K562 (cell line): Measurements from ENCODE around the gene TIMM50. TPM values are rescaled to one million over a fixed set of nuclear protein-coding genes. Genes with fewer than 3 reads are reported as not detected.
A peak's percentile ranks its signal among the peaks of the same experiment; 100 is the strongest.

Experiments
- ATAC-seq: fragments of 200-7000 bp; cut with Tn5 transposase; 3 replicates; pipeline ENCODE4 v1.9.1; 2020; ENCODE audit warnings: moderate library complexity
- BruUV-seq: library from RNA; stranded (reverse); fragments of 400-500 nt; replicated peaks from 2 replicates; lab custom pipeline; 2021; lab: Mats Ljungman, UMichigan
- CTCF ChIA-PET: fragments of 300-600 bp; formaldehyde crosslinking; extraction: SDS; loops from one replicate; lab custom pipeline; 2021; ENCODE audit warnings: low intra/inter-chr PET ratio; lab: Yijun Ruan, JAX
- POLR2A ChIA-PET: fragments of 300-600, 350-650 bp; sonication (Branson Sonifier 250); formaldehyde crosslinking; extraction: SDS; loops from one replicate; lab custom pipeline; 2021; ENCODE audit warnings: antibody characterized with exemption, inconsistent platforms; lab: Yijun Ruan, JAX
- DNase-seq, 4 experiments: peaks; one replicate each; pipeline versions ENCODE4 v3.0.0 to v3.0.0-alpha.2; 2011 to 2018; ENCODE audit warnings: low spot score in 3 of 4, mixed read lengths in 3 of 4; ENCODE audit errors: extremely low read depth in 1 of 4
- FAIRE-seq: peaks from 2 replicates; lab custom pipeline; 2011; peaks lifted over from hg19 to GRCh38; lab: Jason Lieb, UNC
- H2AFZ ChIP-seq: 2 replicates; pipeline ENCODE4 v1.6.0; 2011; ENCODE audit warnings: low read depth, low read length, control low read depth, inconsistent platforms
- H3K27ac ChIP-seq: fragments of 200-600 bp; 3 replicates; pipeline ENCODE4 v1.8.0; 2011; ENCODE audit warnings: low read depth, mild to moderate bottlenecking, control low read depth, inconsistent platforms, low read length, moderate library complexity, mixed read lengths; ENCODE audit errors: extremely low read depth
- H3K27me3 ChIP-seq, 2 experiments: fragments of 300-600 bp in 1 of 2; 2 replicates in 1 of 2; 3 replicates in 1 of 2; pipeline versions ENCODE4 v1.6.0 to v1.8.0; 2011; ENCODE audit warnings: inconsistent platforms in 2 of 2, low read length in 2 of 2, mild to moderate bottlenecking in 1 of 2, mixed read lengths in 1 of 2, moderate library complexity in 1 of 2; ENCODE audit not compliant: control insufficient read depth in 2 of 2, insufficient read depth in 2 of 2
- H3K36me3 ChIP-seq: fragments of 300-600 bp; 3 replicates; pipeline ENCODE4 v1.8.0; 2011; ENCODE audit warnings: mild to moderate bottlenecking, low read length, inconsistent platforms; ENCODE audit not compliant: control insufficient read depth, insufficient read depth
- H3K4me1 ChIP-seq, 2 experiments: fragments of 200-600 bp in 1 of 2; replicated peaks in 1 of 2; 2 replicates in 1 of 2; 3 replicates in 1 of 2; pipeline versions ENCODE4 v1.5.1 to v1.8.0; 2011; ENCODE audit warnings: inconsistent platforms in 2 of 2, low read length in 2 of 2, mild to moderate bottlenecking in 1 of 2, mixed read lengths in 1 of 2, moderate library complexity in 1 of 2; ENCODE audit not compliant: control insufficient read depth in 2 of 2, insufficient read depth in 2 of 2
- H3K4me2 ChIP-seq: 2 replicates; pipeline ENCODE4 v1.6.1; 2011; ENCODE audit warnings: low read length, control low read depth, inconsistent platforms, mixed read lengths; ENCODE audit not compliant: insufficient read depth
- H3K4me3 ChIP-seq: fragments of 200-600 bp; sonication (generic), shearing (Covaris generic); 2 replicates; pipeline ENCODE4 v1.5.1; 2016; ENCODE audit warnings: control low read depth, inconsistent platforms
- H3K79me2 ChIP-seq: fragments of 200-600 bp; 3 replicates; pipeline ENCODE4 v1.8.0; 2011; ENCODE audit warnings: low read length, inconsistent platforms; ENCODE audit not compliant: control insufficient read depth, insufficient read depth
- H3K9ac ChIP-seq, 2 experiments: 2 replicates each; pipeline versions ENCODE4 v1.6.0 to v1.6.1; 2011; ENCODE audit warnings: low read depth in 2 of 2, low read length in 2 of 2, control low read depth in 1 of 2, inconsistent platforms in 1 of 2, mild to moderate bottlenecking in 1 of 2, mixed read lengths in 1 of 2; ENCODE audit not compliant: insufficient read depth in 1 of 2
- H3K9me1 ChIP-seq: one replicate; pipeline ENCODE4 v1.6.0; 2011; ENCODE audit warnings: inconsistent platforms, mild to moderate bottlenecking, low read length, moderate library complexity; ENCODE audit not compliant: control insufficient read depth, insufficient read depth
- H3K9me3 ChIP-seq: replicated peaks from 2 replicates; pipeline ENCODE4 v1.5.1; 2011; ENCODE audit warnings: low read depth, low read length, inconsistent platforms; ENCODE audit not compliant: control insufficient read depth, insufficient read depth
- H4K20me1 ChIP-seq: replicated peaks from 2 replicates; pipeline ENCODE4 v1.6.1; 2011; ENCODE audit warnings: low read length, inconsistent platforms, mixed read lengths; ENCODE audit not compliant: control insufficient read depth, insufficient read depth
- ADNP ChIP-seq: fragments of 200-800 bp; sonication (Bioruptor generic); IDR thresholded peaks from 2 replicates; pipeline ENCODE4 v1.6.1; 2016; ENCODE audit warnings: missing genetic modification characterization, missing compliant biosample characterization
- BRF1 ChIP-seq: IDR thresholded peaks from 3 replicates; pipeline ENCODE4 v1.6.1; 2011; ENCODE audit warnings: borderline replicate concordance, mild to moderate bottlenecking; ENCODE audit not compliant: insufficient read length; ENCODE audit errors: extremely low read depth
- CEBPG ChIP-seq, 3 experiments: fragments of 200-800 bp in 1 of 3; sonication (Bioruptor generic) in 1 of 3; sonication (generic) in 1 of 3; formaldehyde crosslinking in 1 of 3; IDR thresholded peaks in 2 of 3; conservative IDR thresholded peaks in 1 of 3; 2 replicates each; pipeline versions ENCODE4 v1.6.1 to v1.8.0; 2016 to 2022; ENCODE audit warnings: missing compliant biosample characterization in 2 of 3, missing genetic modification characterization in 2 of 3, mild to moderate bottlenecking in 1 of 3, missing genetic modification reagents in 1 of 3
- ELF1 ChIP-seq: fragments of 200-800 bp; sonication (Bioruptor generic); IDR thresholded peaks from 2 replicates; pipeline ENCODE4 v1.6.1; 2016; ENCODE audit warnings: missing genetic modification characterization, missing compliant biosample characterization
- FOXK2 ChIP-seq, 2 experiments: fragments of 450-650 bp; IDR thresholded peaks in 1 of 2; conservative IDR thresholded peaks in 1 of 2; 2 replicates each; pipeline ENCODE4 v1.6.1; 2016; ENCODE audit warnings: low read depth in 2 of 2, mild to moderate bottlenecking in 1 of 2
- HDGF ChIP-seq: fragments of 450-650 bp; IDR thresholded peaks from 2 replicates; pipeline ENCODE4 v1.6.1; 2016
- KDM1A ChIP-seq, 2 experiments: fragments of 450-650 bp; IDR thresholded peaks; 2 replicates each; pipeline ENCODE4 v1.6.1; 2016; ENCODE audit warnings: mild to moderate bottlenecking in 2 of 2
- KDM5B ChIP-seq: fragments of 200-600 bp; sonication (generic); IDR thresholded peaks from 2 replicates; pipeline ENCODE4 v1.6.1; 2012; ENCODE audit warnings: low read depth, mild to moderate bottlenecking, moderate library complexity, low read length, control low read depth, inconsistent platforms; ENCODE audit not compliant: insufficient replicate concordance
- NCOA1 ChIP-seq: fragments of 450-650 bp; IDR thresholded peaks from 2 replicates; pipeline ENCODE4 v1.6.1; 2016; ENCODE audit warnings: low read depth
- ZNF263 ChIP-seq: sonication (generic); formaldehyde crosslinking; IDR thresholded peaks from 2 replicates; pipeline ENCODE4 v1.8.0; 2022; ENCODE audit warnings: mild to moderate bottlenecking, missing genetic modification reagents, borderline replicate concordance
- ZNF324 ChIP-seq: fragments of 250-450 bp; sonication (Bioruptor Pico); IDR thresholded peaks from 2 replicates; pipeline ENCODE4 v1.4.0; 2020; ENCODE audit warnings: mild to moderate bottlenecking
- WGBS: fragments of 100-300 bp; shearing (Covaris generic); methylation state at CpG from one replicate; pipeline ENCODE4 v1.1.6; 2016; ENCODE audit warnings: low coverage, mixed read lengths; ENCODE audit not compliant: insufficient coverage; ENCODE audit errors: missing lambda C conversion rate; 5-methylcytosine and 5-hydroxymethylcytosine counted together
- in situ Hi-C: fragments of 300-500 bp; cut with MboI; formaldehyde crosslinking; loops from 4 replicates; pipeline ENCODE4 v1.15.0; 2018; ENCODE audit warnings: inconsistent platforms, mixed read lengths
- intact Hi-C: fragments of 100-400 bp; cut with micrococcal nuclease; formaldehyde crosslinking; loops from 2 replicates; pipeline ENCODE4 v1.14.2; 2022
- polyA plus RNA-seq, 8 experiments: library from polyadenylated mRNA; depleted of rRNA in 4 of 8; stranded (reverse) in 5 of 8; unstranded in 3 of 8; fragments of >200 nt; fragmentation: Nextera tagmentation in 2 of 8; fragmentation: Illumina TruSeq in 1 of 8; extraction: Ambion mirVana in 2 of 8; extraction: Trizol in 1 of 8; gene quantifications; 2 replicates each; pipeline versions ENCODE4 v1.2.1 to v1.2.3, GENCODE V29; 2011 to 2014; ENCODE audit warnings: inconsistent platforms in 1 of 8, missing spikeins in 1 of 8
- total RNA-seq, 7 experiments: library from RNA; depleted of rRNA in 6 of 7; stranded (reverse); fragments of >200 nt in 6 of 7; fragmentation: Illumina TruSeq in 2 of 7; extraction: Trizol in 2 of 7; gene quantifications; 2 replicates each; pipeline versions ENCODE4 v1.2.1 to v1.2.3, GENCODE V29; 2011 to 2021; ENCODE audit warnings: low replicate concordance in 1 of 7
- TF ChIP-seq, protein P1 (sequence below), 2 experiments: IDR thresholded peaks; 2 replicates each; pipeline ENCODE4 v1.6.1; 2012; ENCODE audit warnings: improper control_type of control experiment in 2 of 2, low read depth in 2 of 2, low read length in 2 of 2, borderline replicate concordance in 1 of 2

The TIMM50 gene
- total and polyA plus RNA-seq, 9 of the 15 experiments (the other 6 are each of a cell fraction or from before 2014, with no cell fraction given): 28.3 to 221 (median 170) TPM

DNA sequence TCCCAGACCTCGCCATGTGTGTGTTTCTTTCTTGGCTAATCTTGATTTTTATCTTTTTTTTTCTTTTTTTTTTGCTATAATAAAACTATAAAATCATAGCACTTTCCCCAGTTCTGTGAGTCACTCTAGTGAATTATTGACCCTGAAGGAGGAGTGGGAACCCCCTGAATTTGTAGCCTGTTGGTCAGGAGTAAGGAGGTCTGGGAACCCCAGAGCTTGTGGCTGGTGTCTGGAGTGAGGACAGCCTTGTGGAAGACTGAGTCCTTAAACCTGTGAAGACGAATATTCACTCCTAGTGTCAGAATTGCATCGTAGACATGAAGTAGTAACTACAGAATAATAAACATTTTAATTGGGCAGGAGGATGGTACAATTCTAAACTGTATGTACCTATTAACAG lies 44.6 kb downstream of the TIMM50 start:
- DNase-seq (no peak), FAIRE-seq (no peak), ATAC-seq (no peak)
- no TSS peak for BruUV-seq
- peaks cover 3 to 4% of the 10 kb centered on the region in 2 experiments; a peak in 3 of 5 replicates for H3K4me1 ChIP-seq
- CTCF ChIA-PET: no interaction called here
- no peaks in the 10 kb centered on the region for H3K79me2 ChIP-seq
- H3K36me3 ChIP-seq: no peaks in the 10 kb centered on the region
- POLR2A ChIA-PET: interaction anchor here (1.3 kb wide), 1 partner anchor 80 kb away, joined by 4 read pairs; the partner anchor contains the start of gene SUPT5H
- H2AFZ ChIP-seq: no peak overlapping the region
- no peak overlapping the region for H3K27ac ChIP-seq
- no peak overlapping the region for H3K4me3 ChIP-seq
- no peaks in the 10 kb centered on the region for H3K9me1 ChIP-seq
- in situ Hi-C loops: no loop called here
- no peaks in the 10 kb centered on the region for H4K20me1 ChIP-seq
- H3K9me3 ChIP-seq: no peaks in the 10 kb centered on the region
- intact Hi-C loops: no loop called here
- no peaks in the 10 kb centered on the region for H3K27me3 ChIP-seq
- H3K9ac ChIP-seq: no peak overlapping the region
- no peak overlapping the region for H3K4me2 ChIP-seq
- 94% methylated on average over 3 of the region's 3 CpGs for WGBS
- no peak for TF ChIP-seq KDM5B
- no peak for TF ChIP-seq ZNF324 (CRISPR knock-in tag)
- TF ChIP-seq KDM1A (IDR thresholded peaks at IDR 0.05): no peak

DNA sequence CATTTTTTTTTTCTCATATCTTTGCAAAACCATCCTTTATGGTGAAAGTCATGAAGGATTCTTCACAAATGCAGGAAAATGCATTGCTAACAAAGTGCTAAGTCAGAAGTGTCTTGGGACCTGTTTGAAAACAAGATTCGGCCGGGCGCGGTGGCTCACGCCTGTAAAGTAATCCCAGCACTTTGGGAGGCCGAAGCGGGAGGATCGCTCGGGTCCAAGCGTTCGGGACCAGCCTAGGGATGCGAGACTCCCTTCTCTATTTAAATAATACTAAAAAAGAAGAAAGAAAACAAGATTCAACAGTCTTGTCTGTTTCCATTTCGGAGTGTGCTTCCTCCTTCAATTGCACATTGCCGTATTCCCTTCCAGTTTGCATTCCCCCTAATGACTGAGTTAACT lies 51.2 kb downstream of the TIMM50 start:
- ATAC-seq (peak; percentile 13; the same call in 2 of the 3 replicates), DNase-seq (peak in 1 of 4 experiments; percentile 39), FAIRE-seq (no peak)
- H3K4me2 ChIP-seq: peak overlapping the region; percentile 96
- intact Hi-C loops (loop anchor here (1.0 to 2.0 kb wide), 3 partner anchors 34 to 92 kb away; partner anchors contain the start of gene DLL3), in situ Hi-C loops (no loop called here)
- no peaks in the 10 kb centered on the region for H3K9me3 ChIP-seq
- no peaks in the 10 kb centered on the region for H3K27me3 ChIP-seq
- H3K9ac ChIP-seq: peak overlapping the region; percentile 80 to 97
- H3K27ac ChIP-seq: peak overlapping the region; percentile 59
- peak overlapping the region; percentile 72 for H3K4me3 ChIP-seq
- peaks cover 3 to 6% of the 10 kb centered on the region in 2 experiments; a peak in 2 of 5 replicates for H3K4me1 ChIP-seq
- WGBS: 0% methylated on average over 14 of the region's 14 CpGs
- no peaks in the 10 kb centered on the region for H4K20me1 ChIP-seq
- BruUV-seq: no TSS peak
- peaks cover 16% of the 10 kb centered on the region for H3K79me2 ChIP-seq
- no peaks in the 10 kb centered on the region for H3K9me1 ChIP-seq
- CTCF ChIA-PET: interaction anchor here (0.6 to 2.1 kb wide), 5 partner anchors 29 to 91 kb away, joined by 3 to 12 read pairs (median 6); no protein-coding TSS in a partner anchor
- no peaks in the 10 kb centered on the region for H3K36me3 ChIP-seq
- POLR2A ChIA-PET: interaction anchor here (0.8 to 1.1 kb wide), 3 partner anchors 24 to 96 kb away, joined by 3 to 4 read pairs (median 3); partner anchors contain the start of gene RPS16
- peak overlapping the region; percentile 95 for H2AFZ ChIP-seq
- TF ChIP-seq ELF1 (no peak), BRF1 (no peak), HDGF (0 out of 2 replicates have a peak, but pooled peaks have one; percentile 53), CEBPG (CRISPR knock-in tag; IDR thresholded peaks at IDR 0.05) (no peak), CEBPG (tag; conservative IDR thresholded peaks at IDR 0.05 in 1 of 2, IDR thresholded peaks at IDR 0.05 in 1 of 2) (peak in 1 of 2 experiments; percentile 27; a peak in 1 of 4 replicates), ADNP (tag) (0 out of 2 replicates have a peak, but pooled peaks have one; percentile 36), ZNF263 (0 out of 2 replicates have a peak, but pooled peaks have one; percentile 6), FOXK2 (conservative IDR thresholded peaks at IDR 0.05 in 1 of 2, IDR thresholded peaks at IDR 0.05 in 1 of 2; ENCODE audit: low read depth in 2 of 2) (no peak), NCOA1 (no peak)
- TF ChIP-seq, protein P1, sequence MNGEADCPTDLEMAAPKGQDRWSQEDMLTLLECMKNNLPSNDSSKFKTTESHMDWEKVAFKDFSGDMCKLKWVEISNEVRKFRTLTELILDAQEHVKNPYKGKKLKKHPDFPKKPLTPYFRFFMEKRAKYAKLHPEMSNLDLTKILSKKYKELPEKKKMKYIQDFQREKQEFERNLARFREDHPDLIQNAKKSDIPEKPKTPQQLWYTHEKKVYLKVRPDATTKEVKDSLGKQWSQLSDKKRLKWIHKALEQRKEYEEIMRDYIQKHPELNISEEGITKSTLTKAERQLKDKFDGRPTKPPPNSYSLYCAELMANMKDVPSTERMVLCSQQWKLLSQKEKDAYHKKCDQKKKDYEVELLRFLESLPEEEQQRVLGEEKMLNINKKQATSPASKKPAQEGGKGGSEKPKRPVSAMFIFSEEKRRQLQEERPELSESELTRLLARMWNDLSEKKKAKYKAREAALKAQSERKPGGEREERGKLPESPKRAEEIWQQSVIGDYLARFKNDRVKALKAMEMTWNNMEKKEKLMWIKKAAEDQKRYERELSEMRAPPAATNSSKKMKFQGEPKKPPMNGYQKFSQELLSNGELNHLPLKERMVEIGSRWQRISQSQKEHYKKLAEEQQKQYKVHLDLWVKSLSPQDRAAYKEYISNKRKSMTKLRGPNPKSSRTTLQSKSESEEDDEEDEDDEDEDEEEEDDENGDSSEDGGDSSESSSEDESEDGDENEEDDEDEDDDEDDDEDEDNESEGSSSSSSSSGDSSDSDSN (IDR thresholded peaks at IDR 0.05; ENCODE audit: borderline replicate concordance in 1 of 2, low read depth in 2 of 2, low read length in 2 of 2): 0 out of 4 replicates have a peak, but pooled peaks of 1 of the 2 experiments have one; percentile 5
